Cardiac muscle cell (in vitro differentiated cells and primary cell): ENCODE data around the gene LIPC. TPM values are rescaled to one million over a fixed set of nuclear protein-coding genes. Genes with fewer than 3 reads are reported as not detected.

Source experiments
- DNase-seq, 2 donors: peaks; one replicate each; pipeline versions ENCODE4 v3.0.0 to v3.0.0-alpha.2; 2010 to 2017; ENCODE audit warnings: low read depth in 1 of 2, low spot score in 1 of 2
- H3K27ac ChIP-seq: fragments of 200-600 bp; sonication (generic); 2 replicates; pipeline ENCODE4 v1.5.1; 2016
- H3K27me3 ChIP-seq: fragments of 200-600 bp; sonication (generic); 2 replicates; pipeline ENCODE4 v1.6.0; 2016; ENCODE audit warnings: control low read depth
- H3K36me3 ChIP-seq: fragments of 200-600 bp; sonication (generic); 2 replicates; pipeline ENCODE4 v1.5.1; 2016; ENCODE audit warnings: control low read depth
- H3K4me1 ChIP-seq: fragments of 200-600 bp; sonication (generic); 2 replicates; pipeline ENCODE4 v1.8.1; 2017; ENCODE audit warnings: low read depth, mild to moderate bottlenecking, mixed run types
- H3K4me3 ChIP-seq: fragments of 200-600 bp; sonication (generic); 2 replicates; pipeline ENCODE4 v1.5.1; 2016; ENCODE audit warnings: mild to moderate bottlenecking
- H3K9me3 ChIP-seq: fragments of 200-600 bp; sonication (generic); 2 replicates; pipeline ENCODE4 v1.5.1; 2017; ENCODE audit warnings: low read depth, mild to moderate bottlenecking, control low read depth
- polyA plus RNA-seq: library from polyadenylated mRNA; unstranded; fragments of >200 nt; fragmentation: Nextera tagmentation; extraction: Ambion mirVana; gene quantifications from 2 replicates; pipeline ENCODE4 v1.2.1, GENCODE V29; 2016
- total RNA-seq: library from RNA; depleted of rRNA; stranded (reverse); fragments of >200 nt; gene quantifications from 2 replicates; pipeline ENCODE4 v1.2.3, GENCODE V29; 2016
- TF ChIP-seq, protein P1 (sequence below): IDR thresholded peaks from 2 replicates; pipeline ENCODE4 v1.5.1; 2012; ENCODE audit warnings: low read depth, mild to moderate bottlenecking, low read length

Gene LIPC
- total and polyA plus RNA-seq, 2 experiments from 2014 or later = not detected

DNA sequence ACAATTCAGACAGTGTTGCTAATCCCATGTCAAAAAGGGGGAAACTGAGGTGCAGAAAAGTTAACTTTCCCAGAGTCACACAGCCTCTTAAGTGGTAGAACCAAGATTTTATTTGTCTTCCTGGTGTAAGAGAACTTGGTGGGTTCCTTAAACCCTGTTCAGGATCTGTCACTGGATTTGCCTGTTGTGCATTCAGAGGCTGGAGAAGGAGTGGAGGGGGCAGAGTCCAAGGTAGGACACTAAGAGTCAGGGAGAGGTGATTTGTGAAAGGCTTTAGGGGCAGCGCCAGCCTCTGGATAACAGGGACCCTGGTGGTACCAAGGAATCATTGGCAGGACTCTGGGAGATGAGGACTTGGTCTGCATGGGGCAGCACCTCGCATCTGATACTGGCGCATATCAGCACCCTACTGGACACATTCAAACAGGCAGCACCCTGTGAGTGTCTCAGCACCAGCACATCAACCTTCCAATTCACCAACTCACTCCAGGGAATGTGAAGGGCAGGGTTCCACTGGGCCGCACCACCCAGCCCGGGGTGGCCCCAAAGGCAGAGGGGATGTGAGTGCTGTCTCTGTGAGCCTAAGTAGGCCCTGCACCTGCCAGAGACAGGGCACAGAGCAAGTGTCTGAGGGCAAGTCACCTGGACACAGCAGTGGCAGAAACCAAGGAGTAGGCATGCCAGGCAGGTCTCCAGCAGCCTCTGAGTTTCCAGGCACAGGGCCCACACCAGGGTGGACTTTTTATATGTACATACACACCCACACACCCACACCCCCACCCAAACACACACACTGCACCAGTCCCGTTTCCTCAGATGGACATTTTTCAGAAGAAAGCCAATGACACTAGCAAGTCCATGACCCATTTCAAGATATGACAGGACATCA lies 71.6 kb downstream of the LIPC start:
- Histone ChIP-seq H3K27ac (no peak overlapping the region), H3K9me3 (no peaks in the 10 kb centered on the region), H3K4me1 (no peaks in the 10 kb centered on the region), H3K36me3 (no peaks in the 10 kb centered on the region), H3K27me3 (no peaks in the 10 kb centered on the region), H3K4me3 (no peak overlapping the region)
- TF ChIP-seq, protein P1, sequence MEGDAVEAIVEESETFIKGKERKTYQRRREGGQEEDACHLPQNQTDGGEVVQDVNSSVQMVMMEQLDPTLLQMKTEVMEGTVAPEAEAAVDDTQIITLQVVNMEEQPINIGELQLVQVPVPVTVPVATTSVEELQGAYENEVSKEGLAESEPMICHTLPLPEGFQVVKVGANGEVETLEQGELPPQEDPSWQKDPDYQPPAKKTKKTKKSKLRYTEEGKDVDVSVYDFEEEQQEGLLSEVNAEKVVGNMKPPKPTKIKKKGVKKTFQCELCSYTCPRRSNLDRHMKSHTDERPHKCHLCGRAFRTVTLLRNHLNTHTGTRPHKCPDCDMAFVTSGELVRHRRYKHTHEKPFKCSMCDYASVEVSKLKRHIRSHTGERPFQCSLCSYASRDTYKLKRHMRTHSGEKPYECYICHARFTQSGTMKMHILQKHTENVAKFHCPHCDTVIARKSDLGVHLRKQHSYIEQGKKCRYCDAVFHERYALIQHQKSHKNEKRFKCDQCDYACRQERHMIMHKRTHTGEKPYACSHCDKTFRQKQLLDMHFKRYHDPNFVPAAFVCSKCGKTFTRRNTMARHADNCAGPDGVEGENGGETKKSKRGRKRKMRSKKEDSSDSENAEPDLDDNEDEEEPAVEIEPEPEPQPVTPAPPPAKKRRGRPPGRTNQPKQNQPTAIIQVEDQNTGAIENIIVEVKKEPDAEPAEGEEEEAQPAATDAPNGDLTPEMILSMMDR = no peak
- no peak for DNase-seq

DNA sequence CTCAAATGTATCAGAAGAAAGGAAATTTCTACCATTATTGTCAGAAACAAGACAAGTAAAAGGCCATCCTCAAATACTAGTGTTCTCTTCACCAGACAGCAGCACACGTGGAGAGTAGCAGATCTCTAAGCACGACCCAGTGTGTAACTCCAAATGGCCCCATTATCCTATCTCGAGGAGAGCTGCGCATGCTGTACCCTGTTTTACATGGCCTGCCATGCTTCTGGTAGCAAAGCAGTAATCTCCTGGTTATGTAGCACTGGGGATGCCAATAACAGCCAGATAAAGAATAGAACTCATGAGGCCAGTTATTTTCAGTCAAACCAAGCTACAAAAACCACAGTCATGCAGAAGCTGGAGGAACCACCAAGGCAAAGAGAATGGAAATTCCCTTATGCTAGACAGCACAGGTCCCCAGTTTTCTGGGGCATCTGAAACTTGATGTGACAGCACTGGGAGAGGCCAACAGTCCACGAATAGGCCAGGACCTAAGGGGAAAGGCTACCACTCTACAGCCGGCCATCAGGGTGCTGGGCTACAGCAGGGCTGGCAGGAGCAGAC lies 73.0 kb downstream of the LIPC start:
- H3K4me1 ChIP-seq = no peaks in the 10 kb centered on the region
- DNase-seq = no peak
- TF ChIP-seq, protein P1 = no peak
- H3K27me3 ChIP-seq = no peaks in the 10 kb centered on the region
- H3K27ac ChIP-seq = no peak overlapping the region
- H3K9me3 ChIP-seq = no peaks in the 10 kb centered on the region
- H3K4me3 ChIP-seq = no peak overlapping the region
- H3K36me3 ChIP-seq = no peaks in the 10 kb centered on the region

DNA sequence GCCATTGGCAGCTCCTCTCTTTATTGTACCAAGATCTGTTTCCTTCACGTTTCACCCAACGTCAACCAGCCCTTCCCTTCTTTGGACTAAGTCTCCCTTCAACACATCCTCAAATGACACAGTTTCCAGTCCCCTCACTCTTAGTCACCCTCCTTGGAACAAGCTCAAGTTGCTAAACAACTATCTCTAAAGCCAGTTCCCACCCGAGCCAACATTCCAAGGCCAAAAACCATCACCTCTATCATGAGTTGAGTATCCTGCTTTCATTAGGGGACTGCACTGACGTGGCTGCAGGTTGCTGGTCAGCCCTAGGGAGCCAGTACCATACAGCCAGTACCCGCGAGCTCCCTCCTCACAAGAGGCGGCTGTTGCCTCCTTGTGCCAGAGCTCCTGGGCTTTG lies 73.8 kb downstream of the LIPC start:
- TF ChIP-seq, protein P1 = no peak
- no peak overlapping the region for H3K4me3 ChIP-seq
- DNase-seq = peak in 1 of 2 donors; percentile 37
- H3K27me3 ChIP-seq = no peaks in the 10 kb centered on the region
- no peak overlapping the region for H3K27ac ChIP-seq
- H3K9me3 ChIP-seq = no peaks in the 10 kb centered on the region
- H3K36me3 ChIP-seq = no peaks in the 10 kb centered on the region
- no peaks in the 10 kb centered on the region for H3K4me1 ChIP-seq

DNA sequence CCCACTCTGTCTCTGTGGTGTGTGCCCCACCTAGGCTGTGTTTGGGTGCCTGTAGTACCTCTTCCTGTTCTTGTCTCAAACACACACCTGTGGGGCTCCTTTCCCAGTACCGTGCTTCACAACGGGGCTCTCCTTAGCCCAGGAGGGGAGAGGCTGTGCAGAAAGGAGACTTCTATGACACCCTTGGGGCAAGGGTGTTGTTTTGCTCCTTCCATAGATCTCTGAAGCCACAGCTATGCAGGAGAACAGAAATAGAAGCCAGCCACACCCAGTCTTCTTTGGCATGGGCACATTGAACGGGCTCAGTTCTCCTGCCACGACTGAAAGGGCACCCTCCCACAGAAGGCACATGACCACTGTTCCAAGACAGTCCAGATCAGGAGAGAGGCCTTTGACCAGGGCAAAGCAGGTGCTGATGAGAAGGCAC lies 74.3 kb downstream of the LIPC start:
- no peak for DNase-seq
- TF ChIP-seq, protein P1 = no peak
- Histone ChIP-seq H3K9me3 (no peaks in the 10 kb centered on the region), H3K4me1 (no peaks in the 10 kb centered on the region), H3K27me3 (no peaks in the 10 kb centered on the region), H3K4me3 (no peak overlapping the region), H3K36me3 (no peaks in the 10 kb centered on the region), H3K27ac (no peak overlapping the region)

DNA sequence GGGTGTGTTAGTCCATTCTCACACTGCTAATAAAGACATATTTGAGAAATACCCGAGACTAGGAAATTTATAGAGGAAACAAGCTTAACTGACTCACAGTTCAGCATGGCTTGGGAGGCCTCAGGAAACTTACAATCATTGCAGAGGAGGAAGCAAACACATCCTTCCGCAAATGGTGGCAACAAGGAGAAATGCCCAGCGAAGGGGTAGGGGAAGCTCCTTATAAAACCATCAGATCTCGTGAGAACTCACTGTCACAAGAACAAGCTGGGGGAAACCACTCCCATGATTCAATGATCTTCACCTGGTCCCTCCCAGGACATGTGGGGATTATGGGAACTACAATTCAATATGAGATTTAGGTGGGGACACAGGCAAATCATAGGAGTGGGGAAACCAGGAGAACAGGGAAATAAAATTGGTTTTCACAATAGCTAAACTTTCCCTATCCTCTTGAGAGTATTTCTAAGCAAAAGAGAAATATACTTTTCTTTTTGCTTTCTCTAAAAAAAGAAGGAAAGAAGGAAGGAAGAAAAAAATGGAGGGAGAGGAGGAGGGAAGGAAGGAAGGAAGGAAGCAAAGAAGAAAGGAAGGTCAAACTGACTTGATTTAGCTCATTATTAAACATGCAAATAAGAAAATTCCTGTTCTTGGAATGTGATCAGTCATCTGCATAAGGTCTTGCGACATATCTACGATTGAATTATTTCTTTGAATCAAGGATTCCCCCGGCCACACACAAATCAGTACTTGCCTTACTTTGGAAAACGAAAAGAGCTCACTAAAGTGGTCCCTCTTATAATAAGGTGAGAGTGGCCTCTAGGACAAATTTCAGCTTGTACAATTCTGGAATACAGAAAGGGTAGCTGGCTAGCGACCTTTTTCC lies 75.2 kb downstream of the LIPC start:
- H3K4me1 ChIP-seq = no peaks in the 10 kb centered on the region
- no peaks in the 10 kb centered on the region for H3K27me3 ChIP-seq
- no peak for DNase-seq
- H3K9me3 ChIP-seq = no peaks in the 10 kb centered on the region
- no peak overlapping the region for H3K27ac ChIP-seq
- TF ChIP-seq, protein P1 = no peak
- H3K36me3 ChIP-seq = no peaks in the 10 kb centered on the region
- no peak overlapping the region for H3K4me3 ChIP-seq
